IPS-NIHi7 (cell line): Measurements from ENCODE around the gene CD63.
A peak's percentile ranks its signal among the peaks of the same experiment; 100 is the strongest.

ENCODE experiments used
- DNase-seq: peaks from one replicate; pipeline ENCODE4 v3.0.0; 2012; ENCODE audit warnings: mixed read lengths; ENCODE audit errors: extremely low spot score

The CD63 gene

GRCh38 chr12:55720894-55721444 is 7.8 kb downstream of the CD63 start:
- DNase-seq: peak; percentile 53

GRCh38 chr12:55720071-55720564 is 8.7 kb downstream of the CD63 start, which contains the start of gene RDH5:
TSS of gene RDH5 (plus strand) at chr12:55720393. CDS start at chr12:55721185, 792 bp downstream.
- no peak for DNase-seq

GRCh38 chr12:55719371-55719770 is 9.4 kb downstream of the CD63 start:
- DNase-seq: no peak

- no peak for DNase-seq
Observed at GRCh38 chr12:55718624-55719275, 10.1 kb downstream of the CD63 start.

- peak; percentile 55 for DNase-seq
Observed at GRCh38 chr12:55718015-55718414, 10.8 kb downstream of the CD63 start.

- no peak for DNase-seq
Observed at GRCh38 chr12:55717011-55718007, 11.5 kb downstream of the CD63 start.

- DNase-seq: no peak
Observed at GRCh38 chr12:55716582-55716957, 12.2 kb downstream of the CD63 start.

GRCh38 chr12:55715833-55716581 is 12.8 kb downstream of the CD63 start, which contains the start of gene BLOC1S1:
TSS of gene BLOC1S1 (plus strand) at chr12:55716046. CDS start at chr12:55716052, 6 bp downstream.
- DNase-seq: peak; percentile 94

GRCh38 chr12:55715169-55715764 is 13.5 kb downstream of the CD63 start:
- DNase-seq: no peak

- no peak for DNase-seq
Observed at GRCh38 chr12:55713721-55714120, 15.1 kb downstream of the CD63 start.

GRCh38 chr12:55712700-55713415 is 16.0 kb downstream of the CD63 start:
- DNase-seq: no peak

GRCh38 chr12:55711786-55712553 is 16.8 kb downstream of the CD63 start:
- DNase-seq: no peak

- DNase-seq: no peak
Observed at GRCh38 chr12:55708695-55709233, 20.0 kb downstream of the CD63 start.

- peak; percentile 98 for DNase-seq
Observed at GRCh38 chr12:55707841-55708694, 20.7 kb downstream of the CD63 start, which contains the start of gene ITGA7. TSS of gene ITGA7 (minus strand) at chr12:55707904. CDS start at chr12:55707682, 222 bp downstream.

- DNase-seq: peak; percentile 69
Observed at GRCh38 chr12:55707219-55707671, 21.6 kb downstream of the CD63 start.

GRCh38 chr12:55706568-55707218 is 22.1 kb downstream of the CD63 start:
- DNase-seq: no peak

- peak; percentile 76 for DNase-seq
Observed at GRCh38 chr12:55705782-55706402, 22.9 kb downstream of the CD63 start.
